ENCODE data around the gene SKA1.

GRCh38 chr18:50429207-50429948 lies 54.5 kb downstream of the SKA1 start:
- TF ChIP-seq USF2 (IDR thresholded peaks at IDR 0.05), result no peak
- no peak for TF ChIP-seq CHD2 (IDR thresholded peaks at IDR 0.05; ENCODE audit: low read length, partially characterized antibody)
- no peak for TF ChIP-seq RNF2 (IDR thresholded peaks at IDR 0.05; ENCODE audit: borderline replicate concordance, low read depth)
